HTR-8/SVneo (cell line): ENCODE data around the gene APOB.

Experiments
- DNase-seq: peaks from one replicate; pipeline ENCODE4 v3.0.0; 2011; ENCODE audit warnings: low spot score, mixed read lengths; ENCODE audit not compliant: insufficient read length
- FAIRE-seq: peaks from 2 replicates; lab custom pipeline; 2011; peaks lifted over from hg19 to GRCh38; lab: Jason Lieb, UNC

The APOB gene

GRCh38 chr2:20989404-20989803, 54.5 kb downstream of the APOB start:
- DNase-seq (no peak), FAIRE-seq (no peak)

- FAIRE-seq (peak; percentile 54), DNase-seq (no peak)
Observed at GRCh38 chr2:20988905-20989304, 55.0 kb downstream of the APOB start.

GRCh38 chr2:20986024-20986939, 57.6 kb downstream of the APOB start:
- no peak for DNase-seq
- FAIRE-seq, result no peak

GRCh38 chr2:20985062-20985461, 58.8 kb downstream of the APOB start:
- FAIRE-seq (no peak), DNase-seq (no peak)

GRCh38 chr2:20984408-20984807, 59.5 kb downstream of the APOB start:
- FAIRE-seq, result peak; percentile 68
- no peak for DNase-seq

- DNase-seq, result no peak
Observed at GRCh38 chr2:20983844-20984243, 60.0 kb downstream of the APOB start.

GRCh38 chr2:20982861-20983260, 61.0 kb downstream of the APOB start:
- DNase-seq, result no peak
- no peak for FAIRE-seq

More at GRCh38 chr2:20983844-20984243, 60.0 kb downstream of the APOB start:
- FAIRE-seq, result no peak

GRCh38 chr2:20977520-20978180, 66.2 kb downstream of the APOB start:
- FAIRE-seq, result no peak
- DNase-seq, result no peak

- DNase-seq, result no peak
- no peak for FAIRE-seq
Observed at GRCh38 chr2:20976527-20976926, 67.3 kb downstream of the APOB start.

- DNase-seq, result no peak
- no peak for FAIRE-seq
Observed at GRCh38 chr2:20972792-20973565, 70.9 kb downstream of the APOB start.

- DNase-seq, result no peak
- FAIRE-seq, result no peak
Observed at GRCh38 chr2:20972110-20972509, 71.8 kb downstream of the APOB start.

GRCh38 chr2:20970068-20970467, 73.8 kb downstream of the APOB start:
- DNase-seq (no peak), FAIRE-seq (no peak)

GRCh38 chr2:20966061-20966595, 77.7 kb downstream of the APOB start:
- FAIRE-seq (no peak), DNase-seq (no peak)

GRCh38 chr2:20965221-20965620, 78.7 kb downstream of the APOB start:
- no peak for FAIRE-seq
- no peak for DNase-seq

GRCh38 chr2:20963867-20964266, 80.0 kb downstream of the APOB start:
- FAIRE-seq (peak; percentile 33), DNase-seq (no peak)

- peak; percentile 79 for DNase-seq
- FAIRE-seq, result peak; percentile 96
Observed at GRCh38 chr2:20962939-20963557, 80.8 kb downstream of the APOB start.

GRCh38 chr2:20961858-20962257, 82.0 kb downstream of the APOB start:
- DNase-seq (no peak), FAIRE-seq (no peak)

- DNase-seq (no peak), FAIRE-seq (peak; percentile 26)
Observed at GRCh38 chr2:20960003-20960402, 83.9 kb downstream of the APOB start.

GRCh38 chr2:20959252-20959651, 84.6 kb downstream of the APOB start:
- no peak for FAIRE-seq
- no peak for DNase-seq
